Stimulated activated CD4-positive, alpha-beta T cell treated with anti-CD3 and anti-CD28 coated beads, Interleukin-2, amount 100 ng/mL, for 4 hours (primary cell): ENCODE results near the gene SPTBN4.
A peak's percentile ranks its signal among the peaks of the same experiment; 100 is the strongest.

Experiments
- DNase-seq: peaks from one replicate; pipeline ENCODE4 v3.0.0-alpha.2; 2020; ENCODE audit warnings: low read depth

SPTBN4 gene

GRCh38 chr19:40565910-40566495, 99.2 kb downstream of the SPTBN4 start:
- DNase-seq: no peak

- DNase-seq: no peak
Observed at GRCh38 chr19:40567040-40567749, 100.4 kb downstream of the SPTBN4 start.

- DNase-seq: no peak
Observed at GRCh38 chr19:40567750-40568494, 101.1 kb downstream of the SPTBN4 start.

GRCh38 chr19:40570313-40571004, 103.7 kb downstream of the SPTBN4 start:
- peak; percentile 91 for DNase-seq

GRCh38 chr19:40571005-40571318, 104.2 kb downstream of the SPTBN4 start:
- no peak for DNase-seq

- DNase-seq: no peak
Observed at GRCh38 chr19:40571831-40572495, 105.2 kb downstream of the SPTBN4 start.

- DNase-seq: no peak
Observed at GRCh38 chr19:40575326-40575725, 108.5 kb downstream of the SPTBN4 start.

- no peak for DNase-seq
Observed at GRCh38 chr19:40576151-40576584, 109.4 kb downstream of the SPTBN4 start.

GRCh38 chr19:40576585-40577451, 110.0 kb downstream of the SPTBN4 start, which contains the start of gene SHKBP1:
TSS of gene SHKBP1 (plus strand) at chr19:40576873. CDS start at chr19:40576900, 27 bp downstream.
- DNase-seq: peak; percentile 87

- no peak for DNase-seq
Observed at GRCh38 chr19:40578442-40578908, 111.7 kb downstream of the SPTBN4 start.

- no peak for DNase-seq
Observed at GRCh38 chr19:40580619-40581018, 113.8 kb downstream of the SPTBN4 start.

- DNase-seq: no peak
Observed at GRCh38 chr19:40581531-40581930, 114.7 kb downstream of the SPTBN4 start.

- no peak for DNase-seq
Observed at GRCh38 chr19:40582467-40582866, 115.7 kb downstream of the SPTBN4 start.

- DNase-seq: no peak
Observed at GRCh38 chr19:40583283-40583682, 116.5 kb downstream of the SPTBN4 start.

- no peak for DNase-seq
Observed at GRCh38 chr19:40584007-40584406, 117.2 kb downstream of the SPTBN4 start.

GRCh38 chr19:40585241-40585981, 118.6 kb downstream of the SPTBN4 start:
- no peak for DNase-seq

GRCh38 chr19:40585982-40586422, 119.2 kb downstream of the SPTBN4 start:
- no peak for DNase-seq

- no peak for DNase-seq
Observed at GRCh38 chr19:40586611-40587010, 119.8 kb downstream of the SPTBN4 start.

GRCh38 chr19:40588110-40588854, 121.5 kb downstream of the SPTBN4 start:
- no peak for DNase-seq
